GM21381 (cell line): Measurements from ENCODE around the gene LRBA.

ENCODE experiments used
- ATAC-seq: cut with Tn5 transposase; IDR thresholded peaks from one replicate; pipeline ENCODE4 v1.9.1; 2021; ENCODE audit warnings: mild to moderate bottlenecking, moderate library complexity; ENCODE audit not compliant: unreplicated experiment

LRBA gene

DNA sequence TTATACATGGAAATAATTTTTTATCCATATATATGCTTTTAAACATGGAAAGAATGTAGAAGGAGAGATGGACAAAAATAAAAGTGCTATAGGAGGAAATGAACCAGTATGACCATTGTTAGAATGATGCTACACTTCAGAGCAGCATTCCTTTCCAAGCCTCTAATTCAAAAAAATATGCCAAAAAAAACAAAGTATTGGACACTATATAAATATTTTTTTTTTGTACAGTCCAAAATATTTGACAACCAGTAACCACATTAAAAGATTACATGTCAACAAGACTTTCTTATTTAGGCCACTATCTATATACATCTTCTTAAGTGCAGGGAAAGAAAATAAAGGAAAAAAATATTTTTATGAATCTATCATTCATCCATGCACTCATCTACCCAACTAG is 198.6 kb downstream of the LRBA start:
- ATAC-seq: no peak

- no peak for ATAC-seq
These were observed 200.2 kb downstream of the LRBA start for GRCh38 chr4:150814873-150815272.

DNA sequence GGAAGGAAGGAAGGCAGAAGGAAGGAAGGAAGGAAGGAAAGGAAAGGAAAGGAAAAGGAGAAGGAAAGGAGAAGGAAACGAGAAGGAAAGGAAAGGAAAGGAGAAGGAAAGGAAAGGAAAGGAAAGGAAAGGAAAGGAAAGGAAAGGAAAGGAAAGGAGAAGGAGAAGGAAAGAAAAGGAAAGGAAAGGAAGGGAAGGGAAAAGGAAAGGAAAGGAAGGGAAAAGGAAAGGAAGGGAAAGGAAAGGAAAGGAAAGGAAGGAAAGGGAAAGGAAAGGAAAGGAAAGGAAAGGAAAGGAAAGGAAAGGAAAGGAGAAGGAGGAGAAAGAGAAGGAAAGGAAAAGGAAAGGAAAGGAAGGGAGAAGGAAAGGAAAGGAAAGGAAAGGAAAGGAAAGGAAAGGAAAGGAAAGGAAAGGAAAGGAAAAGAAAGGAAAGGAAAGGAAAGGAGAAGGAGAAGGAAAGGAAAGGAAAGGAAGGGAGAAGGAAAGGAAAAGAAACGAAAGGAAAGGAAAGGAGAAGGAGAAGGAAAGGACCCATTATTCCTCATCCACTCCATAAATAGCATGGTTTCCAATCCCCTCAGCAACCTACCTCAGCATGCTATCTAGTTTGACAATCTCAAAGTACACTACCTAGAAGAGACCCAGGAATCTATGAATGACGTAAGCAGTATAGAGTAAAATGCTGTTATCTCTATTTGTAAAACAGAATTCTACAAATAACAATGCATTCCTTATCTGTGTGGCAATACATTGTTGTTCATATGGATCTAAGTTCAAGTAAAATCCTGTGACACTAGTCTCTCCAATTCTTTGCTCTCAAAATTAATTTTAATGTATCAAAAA is 209.7 kb downstream of the LRBA start:
- ATAC-seq: no peak

- no peak for ATAC-seq
These were observed 213.3 kb downstream of the LRBA start for GRCh38 chr4:150801833-150802232.

GRCh38 chr4:150799207-150799606 is 215.9 kb downstream of the LRBA start:
- no peak for ATAC-seq

DNA sequence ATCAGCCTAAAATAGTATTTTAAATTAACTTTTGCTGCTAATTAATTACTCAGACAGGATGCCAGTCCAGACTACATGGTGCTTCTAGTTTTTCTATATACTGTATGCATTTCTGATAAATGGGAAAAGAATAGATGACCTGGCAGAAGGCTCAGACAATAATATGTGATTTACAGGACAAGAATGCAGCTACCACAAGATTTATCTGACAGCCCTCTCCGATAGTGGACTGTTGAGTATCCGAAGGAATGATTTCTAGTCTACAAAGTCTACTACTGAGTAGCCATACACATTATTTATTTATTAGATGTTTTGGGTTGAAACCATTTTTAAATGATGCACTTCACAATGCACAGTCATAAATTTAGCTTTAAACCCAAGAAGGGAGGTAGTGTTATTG is 220.4 kb downstream of the LRBA start:
- no peak for ATAC-seq

GRCh38 chr4:150789864-150790263 is 225.2 kb downstream of the LRBA start:
- ATAC-seq: no peak

GRCh38 chr4:150784939-150785338 is 230.1 kb downstream of the LRBA start:
- no peak for ATAC-seq

DNA sequence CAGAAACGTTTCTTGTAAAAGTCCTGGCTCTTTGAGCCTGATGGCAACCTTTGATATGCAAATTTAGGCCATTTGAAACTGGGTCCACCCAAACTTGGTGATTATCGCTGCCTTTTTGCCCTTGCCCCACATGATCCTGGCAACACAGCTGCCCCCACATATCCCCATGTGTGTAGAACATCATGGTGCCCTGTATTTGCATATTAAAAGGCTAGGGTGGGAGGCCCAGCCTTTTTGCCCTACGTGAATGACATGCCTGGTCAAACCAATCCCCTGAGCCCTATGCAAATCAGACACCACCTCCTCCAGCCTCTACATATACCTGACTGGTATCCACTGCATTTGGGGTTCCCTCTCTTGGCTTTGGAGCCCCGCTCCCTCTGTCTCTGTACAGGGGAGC is 230.8 kb downstream of the LRBA start:
- no peak for ATAC-seq

DNA sequence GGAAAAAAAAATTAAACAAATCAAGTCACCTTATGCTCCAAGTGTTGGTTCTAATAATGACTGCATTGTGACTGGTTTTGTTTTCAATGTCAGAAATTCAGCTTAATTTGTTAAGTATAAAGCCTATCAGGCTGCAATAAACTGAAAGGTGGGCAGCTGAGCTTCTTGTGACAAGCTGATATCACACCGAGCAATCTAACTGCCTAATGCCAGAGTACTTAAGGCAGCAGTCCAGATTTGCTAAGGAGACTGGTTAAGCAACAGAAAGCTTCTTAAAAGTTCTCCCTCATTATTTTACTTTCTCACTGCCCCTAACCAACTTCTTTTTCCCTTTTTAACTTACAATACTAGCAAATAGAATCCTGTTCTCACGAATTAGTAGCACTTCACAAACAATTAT is 232.2 kb downstream of the LRBA start:
- no peak for ATAC-seq

GRCh38 chr4:150782311-150782710 is 232.8 kb downstream of the LRBA start:
- no peak for ATAC-seq

- no peak for ATAC-seq
These were observed 233.9 kb downstream of the LRBA start for GRCh38 chr4:150781191-150781590.

DNA sequence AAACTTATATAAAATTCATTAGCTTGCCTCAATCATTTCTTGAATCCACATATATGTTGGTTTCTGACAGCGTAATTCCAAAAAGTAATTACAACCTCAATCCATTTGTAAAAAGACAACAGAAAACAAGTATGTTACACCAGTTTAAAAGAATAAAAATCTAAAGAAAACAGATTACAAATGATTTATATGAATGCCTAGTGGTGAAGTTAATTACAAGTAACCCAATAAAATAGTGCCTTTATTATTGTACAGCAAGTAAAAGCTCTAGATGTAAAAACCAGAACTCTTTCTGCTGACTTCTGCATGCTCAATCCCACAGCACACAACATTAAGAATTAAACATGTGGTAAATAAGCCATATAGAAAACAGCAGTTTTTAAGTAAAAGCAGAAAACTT is 235.4 kb downstream of the LRBA start:
- no peak for ATAC-seq

- ATAC-seq: no peak
These were observed 241.2 kb downstream of the LRBA start for GRCh38 chr4:150773729-150774449.

DNA sequence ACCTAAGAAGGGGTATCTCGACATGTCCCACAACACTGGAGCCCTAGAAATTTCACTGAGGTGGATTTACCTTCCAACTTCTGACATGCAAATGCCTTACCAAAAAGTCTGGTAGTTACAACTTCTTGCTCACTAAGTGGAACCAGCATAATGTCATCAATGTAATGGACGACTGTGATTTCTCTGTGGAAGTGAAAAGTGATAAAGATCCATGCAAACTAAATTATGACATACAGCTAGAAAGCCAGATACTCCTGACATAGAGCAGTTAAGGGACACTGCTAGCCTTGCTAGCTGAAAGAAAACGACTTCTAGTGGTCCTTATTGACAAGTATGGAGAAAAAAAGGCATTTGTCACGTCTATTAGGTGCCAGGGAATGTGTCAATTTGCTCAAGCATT is 242.1 kb downstream of the LRBA start:
- no peak for ATAC-seq

DNA sequence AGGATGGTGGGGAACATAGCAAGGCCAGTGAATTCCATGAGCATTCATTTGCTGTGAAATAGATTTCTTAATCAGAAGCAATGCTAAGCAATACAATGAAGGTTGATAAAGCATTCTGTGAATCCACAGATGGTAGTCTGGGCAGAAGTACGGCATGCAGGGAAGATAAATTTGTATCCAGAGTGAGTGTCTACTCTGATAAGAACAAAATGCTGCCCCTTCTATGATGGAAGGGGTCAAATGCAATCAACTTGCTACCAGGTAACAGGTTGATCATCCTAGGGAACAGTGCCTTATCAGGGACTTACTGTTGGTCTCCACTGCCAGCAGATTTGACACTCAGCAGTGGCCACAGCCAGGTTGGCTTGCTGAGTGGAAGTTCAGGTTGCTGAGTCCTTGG is 243.7 kb downstream of the LRBA start:
- no peak for ATAC-seq

DNA sequence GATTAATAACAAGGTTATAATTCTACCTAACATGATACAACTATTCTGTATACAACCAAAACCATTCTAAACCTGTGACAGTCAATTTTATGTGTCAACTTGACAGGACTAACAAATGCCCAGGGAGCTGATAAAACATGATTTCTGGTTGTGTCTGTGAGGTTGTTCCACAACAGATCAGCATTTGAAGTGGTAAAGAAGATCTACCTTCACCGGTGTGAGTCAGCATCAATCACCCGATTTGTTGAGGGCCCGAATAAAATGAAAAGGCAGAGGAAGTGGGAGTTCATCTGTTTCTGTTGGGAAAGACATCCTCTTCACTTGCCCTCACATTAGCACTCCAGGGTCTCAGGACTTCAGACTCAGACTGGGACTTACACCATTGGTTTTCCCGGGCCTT is 245.2 kb downstream of the LRBA start:
- ATAC-seq: no peak

DNA sequence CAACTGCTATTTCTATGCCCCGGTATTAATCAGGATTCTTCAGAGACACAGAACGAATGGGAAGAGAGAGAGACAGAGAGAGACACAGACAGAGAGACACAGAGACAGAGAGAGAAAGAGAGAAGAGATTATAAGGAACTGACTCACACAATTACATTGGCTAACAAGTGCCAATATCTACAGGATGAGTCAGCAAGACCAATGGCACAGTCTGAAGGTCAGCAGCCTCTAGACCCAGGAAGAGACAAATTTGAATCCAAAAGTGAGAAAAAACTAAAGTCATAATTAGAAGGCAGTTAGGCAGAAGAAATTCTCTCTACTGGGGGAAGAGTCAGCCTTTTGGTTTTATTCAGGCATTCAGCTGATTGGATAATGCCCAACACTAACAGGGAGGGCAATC is 245.8 kb downstream of the LRBA start:
- no peak for ATAC-seq

DNA sequence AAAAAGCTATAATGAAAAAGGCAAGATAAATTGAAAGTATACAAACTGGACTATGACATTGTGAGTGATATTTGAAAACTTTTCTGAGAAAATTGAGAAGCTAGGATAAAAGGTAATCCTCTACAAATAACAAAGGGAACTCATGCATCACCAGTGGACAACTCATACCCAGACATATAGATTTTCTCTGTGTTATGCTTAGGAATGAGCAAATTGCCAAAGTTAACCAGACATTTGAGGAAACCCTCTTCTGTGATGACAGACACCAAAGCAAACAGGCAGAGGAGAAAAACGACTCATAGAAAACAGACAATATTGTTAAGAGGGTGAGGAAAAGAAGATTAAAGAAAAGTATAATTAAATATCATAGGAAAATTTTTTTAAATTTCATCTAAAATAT is 246.6 kb downstream of the LRBA start:
- no peak for ATAC-seq

DNA sequence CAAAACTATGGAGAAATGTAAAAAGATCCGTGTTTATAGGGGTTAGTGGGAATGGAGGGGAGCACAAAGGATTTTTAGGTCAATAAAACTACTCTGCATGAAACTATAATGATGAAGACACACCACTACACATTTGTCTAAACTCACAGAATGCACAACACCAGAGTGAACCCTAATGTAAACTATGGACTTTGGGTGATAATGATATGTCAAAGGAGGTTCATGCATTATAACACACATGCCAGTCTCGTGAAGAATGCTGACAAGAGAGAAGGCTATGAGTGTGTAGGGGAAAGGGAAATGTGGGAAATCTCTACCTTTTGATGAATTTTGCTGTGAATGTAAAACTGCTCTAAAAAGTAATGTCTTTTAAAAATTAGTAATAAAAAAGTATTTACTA is 249.9 kb downstream of the LRBA start:
- no peak for ATAC-seq

DNA sequence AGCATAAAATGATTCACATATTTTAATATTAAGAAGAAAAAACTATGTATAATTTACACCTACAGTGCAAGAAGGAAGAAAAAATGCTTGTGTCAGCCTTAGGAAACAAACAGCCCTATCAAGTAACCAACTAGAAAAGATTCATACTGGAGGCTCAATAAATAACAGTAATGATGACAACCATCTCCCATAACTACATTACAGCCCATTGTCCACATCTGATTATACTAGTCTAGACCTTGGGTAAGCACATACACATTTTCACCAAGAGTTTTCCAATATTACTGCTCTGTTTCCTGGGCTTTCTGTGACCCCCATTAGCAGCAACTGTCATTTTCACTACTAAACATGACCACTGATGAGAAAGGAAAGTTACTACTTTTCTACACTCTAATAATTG is 263.4 kb downstream of the LRBA start:
- no peak for ATAC-seq

GRCh38 chr4:150750824-150751223 is 264.3 kb downstream of the LRBA start:
- no peak for ATAC-seq
